Peyer's patch (tissue), 4 donors: ENCODE data around the gene PEX7.

Source experiments
- CTCF ChIP-seq, 6 experiments: fragments of 450-650 bp in 4 of 6; fragments of 200-600 bp in 2 of 6; sonication (generic) in 1 of 6; IDR thresholded peaks; one replicate each; pipeline ENCODE4 v1.5.1; 2017 to 2019; ENCODE audit warnings: antibody characterized with exemption in 6 of 6, mild to moderate bottlenecking in 3 of 6, moderate library complexity in 1 of 6
- POLR2A ChIP-seq, 2 donors: fragments of 450-650 bp; IDR thresholded peaks; one replicate each; pipeline ENCODE4 v1.5.1; 2017; ENCODE audit warnings: antibody characterized with exemption in 2 of 2, mild to moderate bottlenecking in 2 of 2, moderate library complexity in 2 of 2

- TF ChIP-seq CTCF (IDR thresholded peaks at IDR 0.05), result no peak
- TF ChIP-seq POLR2A (IDR thresholded peaks at IDR 0.05), result no peak
Observed at GRCh38 chr6:136826216-136826615, 3.8 kb downstream of the PEX7 start.
